GM21381 (cell line): ENCODE data around the gene HOXC13.

ENCODE experiments used
- ATAC-seq: cut with Tn5 transposase; IDR thresholded peaks from one replicate; pipeline ENCODE4 v1.9.1; 2021; ENCODE audit warnings: mild to moderate bottlenecking, moderate library complexity; ENCODE audit not compliant: unreplicated experiment

HOXC13 gene

DNA sequence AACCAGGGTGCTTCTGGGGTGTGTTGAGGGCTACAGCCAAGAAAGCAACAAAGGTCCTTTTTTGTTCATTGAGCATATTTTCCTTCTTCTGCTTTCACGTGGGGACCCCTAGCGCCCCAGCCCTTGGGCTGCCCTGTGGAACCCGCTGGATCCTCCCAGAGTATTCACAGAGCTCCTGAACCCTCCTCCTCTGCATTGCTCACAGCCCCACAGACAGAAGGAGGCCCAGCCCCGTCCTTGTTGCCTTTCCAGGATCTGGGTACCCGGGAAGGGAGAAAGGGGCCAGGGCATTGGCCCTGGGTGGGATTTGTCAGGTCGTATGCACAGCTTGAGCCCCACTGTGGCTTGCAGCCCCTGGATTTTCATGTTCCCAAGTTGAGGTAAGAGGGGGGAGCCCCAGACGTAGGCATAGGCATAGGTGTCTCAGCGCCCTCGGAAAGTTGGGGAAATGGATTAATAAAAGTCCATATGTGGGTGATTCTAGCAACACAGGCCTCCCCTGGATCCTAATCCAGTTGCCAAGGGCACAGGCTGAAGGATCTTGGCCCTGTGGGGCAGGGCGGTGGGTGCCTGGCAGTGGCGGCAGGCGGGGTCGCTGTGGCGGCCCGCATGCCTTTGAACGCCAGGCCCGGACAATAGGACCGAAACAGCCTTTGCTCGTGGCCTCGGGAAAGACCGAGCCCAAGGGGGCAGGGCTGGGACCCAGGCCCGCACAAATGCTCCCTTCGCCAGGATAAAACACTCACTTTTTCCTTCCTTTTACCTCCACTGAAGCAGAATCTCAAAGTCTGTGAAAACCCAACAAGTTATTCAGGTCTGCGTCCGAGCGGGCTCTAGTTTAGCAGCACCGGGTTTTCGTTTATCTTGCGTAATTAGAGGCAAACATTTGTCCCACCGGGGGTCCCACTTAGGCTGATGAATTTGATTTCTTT is 43.3 kb downstream of the HOXC13 start:
- ATAC-seq, result no peak

GRCh38 chr12:53982648-53983567 is 44.3 kb downstream of the HOXC13 start:
- ATAC-seq, result no peak

GRCh38 chr12:53983568-53983949 is 44.9 kb downstream of the HOXC13 start:
- ATAC-seq, result no peak

- no peak for ATAC-seq
Measured at GRCh38 chr12:53983950-53984572, 45.4 kb downstream of the HOXC13 start.

- no peak for ATAC-seq
Measured at GRCh38 chr12:53984901-53985691, 46.5 kb downstream of the HOXC13 start, which contains the start of gene HOXC10. Gene HOXC10, plus strand, starts transcription at chr12:53985146. Its CDS starts 114 bp downstream, at chr12:53985260.

- ATAC-seq, result no peak
Measured at GRCh38 chr12:53985692-53985993, 47.0 kb downstream of the HOXC13 start.

GRCh38 chr12:53985994-53986685 is 47.5 kb downstream of the HOXC13 start:
- no peak for ATAC-seq

DNA sequence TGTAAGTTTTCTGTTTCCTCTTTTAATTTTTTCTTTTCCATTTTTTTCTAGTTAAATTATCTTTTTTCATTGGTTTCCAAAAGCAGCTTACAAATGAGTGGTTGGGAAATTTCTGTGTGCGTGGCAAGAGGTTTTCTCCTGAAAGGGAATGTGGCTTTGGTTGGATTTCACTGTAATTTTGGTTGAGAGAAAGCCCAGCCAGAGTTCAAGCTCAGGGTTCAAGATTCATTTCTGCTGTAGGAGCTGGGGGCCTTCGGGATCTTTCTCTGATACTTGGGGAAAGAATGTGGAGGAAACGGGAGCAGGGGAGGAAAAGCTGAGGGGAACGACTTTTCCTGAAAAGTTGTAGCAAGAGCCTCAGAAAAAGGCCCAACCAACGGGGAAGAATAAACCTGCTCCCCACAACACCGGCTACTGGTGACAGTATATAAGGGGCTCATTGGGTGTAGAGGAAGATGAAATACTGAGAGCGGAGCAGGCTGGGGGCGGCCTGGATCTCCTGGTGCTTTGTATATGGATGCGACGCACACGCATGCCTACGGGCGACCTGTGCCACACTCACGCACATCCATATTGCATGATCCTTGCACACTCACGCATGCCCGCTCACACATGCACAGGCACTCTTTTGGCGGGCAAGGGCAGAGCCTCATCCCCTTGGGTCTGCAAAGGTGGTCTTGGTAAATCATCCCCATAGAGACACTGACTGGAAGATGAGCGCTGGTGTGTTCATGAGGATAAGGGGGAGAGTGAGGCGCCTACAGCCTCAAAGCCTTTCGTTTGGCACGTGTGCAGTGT is 48.3 kb downstream of the HOXC13 start:
- no peak for ATAC-seq

DNA sequence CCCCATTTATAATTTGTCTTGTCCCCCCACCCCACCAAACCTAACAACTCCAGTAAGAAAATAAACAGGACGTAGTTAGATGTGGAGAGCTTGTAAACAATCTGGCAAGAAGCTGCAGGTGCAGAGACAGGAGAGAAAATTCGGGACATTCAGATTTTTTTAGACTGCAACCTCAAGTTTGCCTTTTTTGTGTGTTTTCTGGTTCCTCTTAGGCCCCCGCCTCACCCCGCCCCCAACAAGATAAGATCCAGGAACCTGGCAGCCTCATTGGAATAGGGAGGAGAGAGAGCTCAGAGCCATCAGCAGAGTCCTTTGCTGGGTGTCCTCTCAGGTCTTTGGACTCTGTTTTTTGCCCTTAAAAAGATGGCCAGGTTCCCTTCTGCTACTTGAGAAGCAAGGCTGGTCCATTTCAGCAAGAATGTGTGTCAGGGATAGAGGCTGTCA is 49.2 kb downstream of the HOXC13 start:
- no peak for ATAC-seq

- no peak for ATAC-seq
Measured at GRCh38 chr12:53988541-53989226, 50.1 kb downstream of the HOXC13 start.

- ATAC-seq, result no peak
Measured at GRCh38 chr12:53989227-53990113, 50.8 kb downstream of the HOXC13 start.

- ATAC-seq, result no peak
Measured at GRCh38 chr12:53990311-53991076, 51.9 kb downstream of the HOXC13 start.

DNA sequence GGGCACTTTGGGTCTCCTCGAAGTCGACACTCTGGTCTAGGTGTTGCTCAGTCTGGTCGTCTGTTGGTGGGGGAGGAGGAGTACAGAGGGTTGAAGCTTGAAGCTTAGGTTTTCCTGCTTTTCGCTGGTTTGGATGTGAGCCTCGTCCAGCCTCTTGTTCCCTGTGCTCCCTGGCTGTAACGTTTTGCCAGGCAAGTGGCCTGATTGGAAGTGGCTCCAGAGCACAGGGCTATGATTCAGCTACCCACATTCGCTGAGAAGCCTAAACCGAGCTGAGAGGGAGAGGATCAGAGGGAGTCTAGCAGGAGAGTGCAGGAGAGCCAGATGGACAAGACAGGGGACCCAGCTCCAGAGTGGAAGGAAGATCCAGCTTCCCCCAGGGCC is 52.4 kb downstream of the HOXC13 start:
- no peak for ATAC-seq

DNA sequence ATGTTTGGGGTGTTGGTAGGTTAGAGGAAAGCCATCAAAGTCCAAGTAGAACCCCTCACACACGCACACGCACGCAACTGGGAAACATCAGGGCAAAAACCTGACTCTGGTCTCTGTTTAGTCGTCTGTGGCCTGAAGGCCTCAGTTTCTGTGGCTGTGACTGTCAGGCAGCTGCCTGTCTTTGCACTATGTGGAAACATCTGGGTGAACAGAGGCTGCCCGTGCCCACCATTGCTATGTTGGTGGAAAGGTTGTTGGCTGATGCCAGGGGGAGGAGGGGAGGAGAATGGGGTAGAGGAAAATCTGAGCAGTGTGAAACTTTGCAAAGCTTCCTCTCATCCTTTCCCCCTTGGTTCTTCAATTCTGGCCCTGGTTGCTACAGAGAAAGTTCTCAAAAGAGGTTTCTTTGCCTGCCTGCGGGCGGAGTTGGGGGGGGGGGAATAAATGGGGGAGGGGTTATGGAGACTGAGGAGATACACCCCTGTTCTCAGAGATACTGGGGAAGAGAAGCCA is 53.8 kb downstream of the HOXC13 start:
- ATAC-seq, result no peak

DNA sequence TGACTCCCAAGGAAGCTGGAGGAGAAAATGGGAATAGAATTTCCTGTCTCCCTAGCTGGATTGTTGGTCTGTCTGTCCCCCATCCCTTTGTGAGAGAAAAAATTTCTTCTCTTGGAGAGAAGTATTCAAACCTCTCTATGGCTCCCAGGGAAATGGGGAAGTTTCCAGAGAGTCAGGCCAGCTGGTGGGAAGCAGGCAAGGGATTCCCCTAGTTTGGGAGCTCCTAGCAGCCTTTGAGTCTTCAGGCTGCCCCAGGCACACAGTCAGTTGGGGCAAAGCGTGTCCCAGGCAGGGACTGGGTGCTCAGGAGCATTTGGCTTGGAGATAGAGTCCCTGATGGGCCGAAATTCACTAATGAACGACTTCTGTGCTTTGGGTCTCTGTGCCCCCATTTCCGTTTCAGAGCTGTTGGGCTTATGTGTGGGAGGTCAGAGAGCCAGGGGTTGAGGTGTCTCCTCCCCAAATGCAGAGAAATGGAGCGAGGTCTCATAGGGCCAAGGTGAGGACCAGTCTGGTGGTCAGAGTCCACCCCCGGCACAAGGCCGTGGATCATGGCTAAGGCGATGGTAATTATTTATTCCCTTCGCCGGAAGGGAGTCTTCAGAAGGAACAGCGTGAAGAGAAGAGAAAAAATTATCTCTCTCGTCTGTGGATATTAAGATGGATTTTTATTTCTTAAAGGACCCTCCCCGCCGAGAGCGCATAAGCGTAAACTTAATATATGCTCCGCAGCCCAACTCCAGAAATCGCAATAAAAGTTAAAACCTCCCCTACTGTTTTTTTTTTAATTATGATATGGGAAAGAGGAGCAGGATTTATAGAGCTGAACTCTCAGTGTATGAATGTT is 54.8 kb downstream of the HOXC13 start:
- no peak for ATAC-seq

DNA sequence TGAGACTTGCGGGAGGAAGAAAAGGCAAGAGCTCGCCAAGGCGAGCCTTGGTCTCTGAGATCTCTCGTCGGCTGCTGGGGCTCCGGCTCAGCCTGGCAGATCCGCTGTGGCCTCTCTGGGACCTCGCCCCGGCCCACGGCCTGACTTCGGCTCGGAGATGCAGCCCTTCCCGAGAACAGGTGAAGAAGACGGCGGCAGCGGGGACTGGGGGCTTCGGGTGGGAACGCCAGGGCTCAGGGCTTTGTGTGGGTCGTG is 55.3 kb downstream of the HOXC13 start:
- ATAC-seq, result no peak
